Stimulated activated CD4-positive, alpha-beta T cell treated with anti-CD3 and anti-CD28 coated beads, Interleukin-2, amount 100 ng/mL, for 4 hours (primary cell): ENCODE data around the gene WDR93.
"Not testable (repeated sequence)": the region's sequence is repeated elsewhere in the genome, so short reads cannot be mapped to it uniquely, and the experiment has no call there.

Experiments used
- DNase-seq: peaks from one replicate; pipeline ENCODE4 v3.0.0-alpha.2; 2020; ENCODE audit warnings: low read depth

The WDR93 gene

GRCh38 chr15:89772932-89773583 lies 82.4 kb downstream of the WDR93 start:
- DNase-seq, result no peak

GRCh38 chr15:89774492-89774891 lies 83.9 kb downstream of the WDR93 start:
- no peak for DNase-seq

GRCh38 chr15:89775815-89776214 lies 85.2 kb downstream of the WDR93 start:
- no peak for DNase-seq

GRCh38 chr15:89776274-89777072 lies 85.9 kb downstream of the WDR93 start, which contains the start of gene MESP2:
Gene MESP2, plus strand, starts transcription at chr15:89776332. Its CDS starts 26 bp downstream, at chr15:89776358.
- DNase-seq, result no peak

GRCh38 chr15:89777073-89777751 lies 86.6 kb downstream of the WDR93 start:
- DNase-seq, result no peak

- no peak for DNase-seq
Observed at GRCh38 chr15:89777782-89778380, 87.3 kb downstream of the WDR93 start.

GRCh38 chr15:89778861-89779260 lies 88.2 kb downstream of the WDR93 start:
- no peak for DNase-seq

GRCh38 chr15:89780601-89781000 lies 90.0 kb downstream of the WDR93 start:
- DNase-seq, result no peak

GRCh38 chr15:89781055-89781454 lies 90.4 kb downstream of the WDR93 start:
- no peak for DNase-seq

- no peak for DNase-seq
Observed at GRCh38 chr15:89781891-89782618, 91.4 kb downstream of the WDR93 start.

GRCh38 chr15:89782619-89782950 lies 92.0 kb downstream of the WDR93 start:
- DNase-seq, result not testable (repeated sequence)

GRCh38 chr15:89783111-89783860 lies 92.7 kb downstream of the WDR93 start:
- no peak for DNase-seq

GRCh38 chr15:89783861-89784685 lies 93.5 kb downstream of the WDR93 start:
- no peak for DNase-seq

GRCh38 chr15:89784686-89784960 lies 94.0 kb downstream of the WDR93 start:
- no peak for DNase-seq

- no peak for DNase-seq
Observed at GRCh38 chr15:89785064-89785773, 94.6 kb downstream of the WDR93 start.

- DNase-seq, result no peak
Observed at GRCh38 chr15:89785774-89786140, 95.1 kb downstream of the WDR93 start.

GRCh38 chr15:89787944-89788343 lies 97.3 kb downstream of the WDR93 start:
- no peak for DNase-seq

GRCh38 chr15:89788585-89788984 lies 98.0 kb downstream of the WDR93 start:
- not testable (repeated sequence) for DNase-seq

- DNase-seq, result no peak
Observed at GRCh38 chr15:89790206-89790605, 99.6 kb downstream of the WDR93 start.

GRCh38 chr15:89790661-89791060 lies 100.0 kb downstream of the WDR93 start:
- DNase-seq, result no peak
